ENCODE data around the gene ADAP1.

ADAP1 gene

GRCh38 chr7:988963-989529 is 34.6 kb upstream of the ADAP1 start:
- DNase-seq (ENCODE audit: low spot score) = no peak

- DNase-seq (ENCODE audit: low spot score) = no peak
These were observed 34.0 kb upstream of the ADAP1 start for GRCh38 chr7:988426-988911.

- no peak for DNase-seq (ENCODE audit: low spot score)
These were observed 33.4 kb upstream of the ADAP1 start for GRCh38 chr7:987909-988308.

GRCh38 chr7:986766-987751 is 32.6 kb upstream of the ADAP1 start:
- DNase-seq (ENCODE audit: low spot score) = no peak

- no peak for DNase-seq (ENCODE audit: low spot score)
These were observed 31.6 kb upstream of the ADAP1 start for GRCh38 chr7:985915-986741.

- no peak for DNase-seq (ENCODE audit: low spot score)
These were observed 30.6 kb upstream of the ADAP1 start for GRCh38 chr7:985127-985416.

GRCh38 chr7:984361-985126 is 30.1 kb upstream of the ADAP1 start:
- DNase-seq (ENCODE audit: low spot score) = no peak

- no peak for DNase-seq (ENCODE audit: low spot score)
These were observed 29.2 kb upstream of the ADAP1 start for GRCh38 chr7:983616-984071.

GRCh38 chr7:983004-983615 is 28.6 kb upstream of the ADAP1 start, which contains the start of gene CYP2W1:
Gene CYP2W1 (plus strand): TSS chr7:983181. CDS start chr7:983212, 31 bp downstream.
- no peak for DNase-seq (ENCODE audit: low spot score)

- no peak for DNase-seq (ENCODE audit: low spot score)
These were observed 28.1 kb upstream of the ADAP1 start for GRCh38 chr7:982511-983003.

- DNase-seq (ENCODE audit: low spot score) = no peak
These were observed 27.5 kb upstream of the ADAP1 start for GRCh38 chr7:981793-982510.

- DNase-seq (ENCODE audit: low spot score) = no peak
These were observed 25.5 kb upstream of the ADAP1 start for GRCh38 chr7:979886-980571.

GRCh38 chr7:979151-979550 is 24.7 kb upstream of the ADAP1 start:
- DNase-seq (ENCODE audit: low spot score) = no peak

GRCh38 chr7:978416-979091 is 24.1 kb upstream of the ADAP1 start:
- DNase-seq (ENCODE audit: low spot score) = no peak

- DNase-seq (ENCODE audit: low spot score) = no peak
These were observed 23.5 kb upstream of the ADAP1 start for GRCh38 chr7:978049-978346.

GRCh38 chr7:977326-978048 is 23.0 kb upstream of the ADAP1 start:
- no peak for DNase-seq (ENCODE audit: low spot score)

- DNase-seq (ENCODE audit: low spot score) = no peak
These were observed 22.4 kb upstream of the ADAP1 start for GRCh38 chr7:976901-977325.

GRCh38 chr7:975702-976473 is 21.4 kb upstream of the ADAP1 start:
- no peak for DNase-seq (ENCODE audit: low spot score)

Measured in activated CD4-positive, alpha-beta T cell treated with anti-CD3 and anti-CD28 coated beads, Interleukin-2, Interleukin-4, amounts not matched to agents 100 ng/mL and 50 ng/mL, durations not matched to agents 16 hours and 8 hours (primary cell).